Endothelial cell (in vitro differentiated cells): Measurements from ENCODE around the gene KLHL3. TPM values are rescaled to one million over a fixed set of nuclear protein-coding genes. Genes with fewer than 3 reads are reported as not detected.

Experiments
- DNase-seq: peaks from one replicate; pipeline ENCODE4 v3.0.0; 2021; ENCODE audit warnings: low spot score
- H3K27ac Mint-ChIP-seq: one replicate; pipeline ENCODE4 v1.8.0; 2021; ENCODE audit warnings: mixed read lengths, inconsistent platforms; ENCODE audit not compliant: unreplicated experiment
- H3K27me3 Mint-ChIP-seq: one replicate; pipeline ENCODE4 v1.8.0; 2021; ENCODE audit warnings: mild to moderate bottlenecking, moderate library complexity, mixed read lengths, inconsistent platforms; ENCODE audit not compliant: unreplicated experiment
- H3K36me3 Mint-ChIP-seq: one replicate; pipeline ENCODE4 v1.8.0; 2021; ENCODE audit warnings: mild to moderate bottlenecking, low read depth, mixed read lengths, inconsistent platforms; ENCODE audit not compliant: unreplicated experiment
- H3K4me1 Mint-ChIP-seq: one replicate; pipeline ENCODE4 v1.8.0; 2021; ENCODE audit warnings: mild to moderate bottlenecking, mixed read lengths, inconsistent platforms; ENCODE audit not compliant: unreplicated experiment
- H3K4me3 Mint-ChIP-seq: one replicate; pipeline ENCODE4 v1.8.0; 2021; ENCODE audit warnings: mild to moderate bottlenecking, mixed read lengths, inconsistent platforms; ENCODE audit not compliant: unreplicated experiment
- H3K9me3 Mint-ChIP-seq: one replicate; pipeline ENCODE4 v1.8.0; 2021; ENCODE audit warnings: mixed read lengths, inconsistent platforms; ENCODE audit not compliant: unreplicated experiment
- CTCF ChIP-seq: fragments of 200-600 bp; sonication (generic); IDR thresholded peaks from one replicate; pipeline ENCODE4 v1.5.0; 2021; ENCODE audit warnings: antibody characterized with exemption; ENCODE audit not compliant: unreplicated experiment
- total RNA-seq: library from RNA; stranded (reverse); fragmentation: NEBNext Ultra II Directional; extraction: Animal tissue kit (Norgen Biotek cat#: 25700); gene quantifications from one replicate; pipeline ENCODE4 v1.2.1, GENCODE V29; 2021; ENCODE audit not compliant: unreplicated experiment

KLHL3 gene
- total RNA-seq, 1 donor from 2014 or later: 200 TPM

GRCh38 chr5:137688210-137688840 lies 47.6 kb downstream of the KLHL3 start:
- peaks cover 66% of the 10 kb centered on the region for H3K36me3 Mint-ChIP-seq
- DNase-seq: no peak
- TF ChIP-seq CTCF: no peak
- H3K4me1 Mint-ChIP-seq: peaks cover 57% of the 10 kb centered on the region
- H3K27me3 Mint-ChIP-seq: peaks cover 14% of the 10 kb centered on the region
- H3K4me3 Mint-ChIP-seq: peak overlapping the region; percentile 76
- H3K27ac Mint-ChIP-seq: peak overlapping the region; percentile 81
- no peaks in the 10 kb centered on the region for H3K9me3 Mint-ChIP-seq

GRCh38 chr5:137684761-137685160 lies 51.1 kb downstream of the KLHL3 start:
- no peak for TF ChIP-seq CTCF

GRCh38 chr5:137681191-137681590 lies 54.7 kb downstream of the KLHL3 start:
- Mint-ChIP-seq H3K27ac (peak overlapping the region; percentile 98), H3K9me3 (no peaks in the 10 kb centered on the region), H3K27me3 (peaks cover 4% of the 10 kb centered on the region), H3K4me1 (peaks cover 90% of the 10 kb centered on the region), H3K4me3 (peak overlapping the region; percentile 4), H3K36me3 (peaks cover 65% of the 10 kb centered on the region)
- no peak for TF ChIP-seq CTCF
- DNase-seq: no peak

More at GRCh38 chr5:137684761-137685160, 51.1 kb downstream of the KLHL3 start:
- peaks cover 54% of the 10 kb centered on the region for H3K36me3 Mint-ChIP-seq
- H3K27ac Mint-ChIP-seq: peak overlapping the region; percentile 93
- H3K27me3 Mint-ChIP-seq: peaks cover 6% of the 10 kb centered on the region
- H3K4me1 Mint-ChIP-seq: peaks cover 69% of the 10 kb centered on the region
- peak overlapping the region; percentile 56 for H3K4me3 Mint-ChIP-seq
- DNase-seq: no peak
- no peaks in the 10 kb centered on the region for H3K9me3 Mint-ChIP-seq

- H3K36me3 Mint-ChIP-seq: peaks cover 67% of the 10 kb centered on the region
- H3K9me3 Mint-ChIP-seq: no peaks in the 10 kb centered on the region
- DNase-seq: no peak
Measured at GRCh38 chr5:137679910-137680309, 56.0 kb downstream of the KLHL3 start.

More at GRCh38 chr5:137679910-137680309, 56.0 kb downstream of the KLHL3 start:
- Mint-ChIP-seq H3K27ac (peak overlapping the region; percentile 98), H3K27me3 (peaks cover 4% of the 10 kb centered on the region), H3K4me1 (peaks cover 86% of the 10 kb centered on the region), H3K4me3 (no peak overlapping the region)
- TF ChIP-seq CTCF: no peak
